ENCODE data around the gene MYO1D. TPM values are rescaled to one million over a fixed set of nuclear protein-coding genes. Genes with fewer than 3 reads are reported as not detected.

Gene MYO1D
- total RNA-seq, 1 donor from 2014 or later, result 18.0 TPM

DNA sequence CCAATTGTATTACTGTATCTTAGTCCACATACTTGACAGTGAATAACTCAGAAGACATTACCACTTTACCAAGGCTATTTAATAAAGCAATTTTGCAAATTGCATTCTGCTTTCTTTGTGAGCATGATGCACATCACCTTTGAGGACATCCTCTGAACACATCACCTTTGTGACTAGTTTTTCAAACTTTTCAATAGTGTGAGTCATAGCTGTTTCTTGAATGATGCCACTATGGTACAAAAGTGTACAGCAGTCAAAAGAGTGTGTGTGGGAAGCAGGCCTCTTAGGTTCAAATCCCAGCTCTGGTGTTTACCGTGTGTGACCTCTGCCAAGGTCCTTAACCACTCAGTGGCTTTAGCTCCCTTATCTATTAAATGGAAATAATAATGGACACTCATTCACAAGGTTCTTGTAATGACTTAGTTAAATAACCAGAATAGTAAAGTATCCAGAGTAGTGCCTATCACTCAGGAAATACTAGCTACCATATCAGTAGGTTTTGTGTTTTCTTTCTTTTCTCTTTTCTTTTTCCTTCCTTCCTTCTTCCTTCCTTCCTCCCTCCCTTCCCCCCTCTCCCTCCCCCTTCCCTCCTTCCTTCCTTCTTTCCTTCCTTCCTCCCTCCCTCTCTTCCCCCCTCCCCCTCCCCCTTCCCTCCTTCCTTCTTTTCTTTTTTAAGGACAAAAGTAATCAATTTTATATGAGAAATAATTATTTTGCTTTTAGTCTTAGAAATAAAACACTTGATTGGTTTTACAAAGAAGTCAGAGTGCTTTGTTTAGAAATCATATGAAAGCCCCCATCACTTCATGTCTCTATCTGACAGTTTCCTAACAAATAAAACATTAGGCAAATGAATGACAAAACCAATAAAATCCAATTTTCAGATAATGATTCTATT lies 178.9 kb downstream of the MYO1D start:
- Histone ChIP-seq H3K79me2 (ENCODE audit: insufficient read depth, low read length) (no peaks in the 10 kb centered on the region), H3K4me1 (ENCODE audit: insufficient read depth, low read length) (no peaks in the 10 kb centered on the region), H3K4me3 (ENCODE audit: insufficient read depth, low read depth, low read length) (no peak overlapping the region), H4K20me1 (ENCODE audit: insufficient read depth, low read length) (no peaks in the 10 kb centered on the region), H3K9me3 (ENCODE audit: insufficient read depth, low read depth, low read length) (no peaks in the 10 kb centered on the region), H3K36me3 (ENCODE audit: insufficient read depth, low read length) (no peaks in the 10 kb centered on the region), H3K27ac (ENCODE audit: low read depth, low read length) (no peak overlapping the region), H3K9ac (ENCODE audit: low read length) (no peak overlapping the region), H2AFZ (ENCODE audit: low read depth, low read length) (no peak overlapping the region), H3K27me3 (ENCODE audit: insufficient read depth, low read length) (no peaks in the 10 kb centered on the region), H3K4me2 (ENCODE audit: low read length) (no peak overlapping the region)
- TF ChIP-seq EZH2 (IDR thresholded peaks at IDR 0.05; ENCODE audit: insufficient read depth, low read length), result no peak
- no peak for TF ChIP-seq CTCF (IDR thresholded peaks at IDR 0.05; ENCODE audit: insufficient read depth, low read depth, low read length)
- Mint-ChIP-seq H3K36me3 (ENCODE audit: low read depth, unreplicated experiment) (peaks cover 2% of the 10 kb centered on the region), H3K27me3 (ENCODE audit: low read depth, unreplicated experiment) (no peaks in the 10 kb centered on the region), H3K4me3 (ENCODE audit: unreplicated experiment) (no peak overlapping the region), H3K9me3 (ENCODE audit: unreplicated experiment) (no peaks in the 10 kb centered on the region), H3K4me1 (ENCODE audit: low read depth, unreplicated experiment) (no peaks in the 10 kb centered on the region), H3K27ac (ENCODE audit: unreplicated experiment) (no peak overlapping the region)
- DNase-seq (ENCODE audit: low read depth) (no peak), FAIRE-seq (no peak)

DNA sequence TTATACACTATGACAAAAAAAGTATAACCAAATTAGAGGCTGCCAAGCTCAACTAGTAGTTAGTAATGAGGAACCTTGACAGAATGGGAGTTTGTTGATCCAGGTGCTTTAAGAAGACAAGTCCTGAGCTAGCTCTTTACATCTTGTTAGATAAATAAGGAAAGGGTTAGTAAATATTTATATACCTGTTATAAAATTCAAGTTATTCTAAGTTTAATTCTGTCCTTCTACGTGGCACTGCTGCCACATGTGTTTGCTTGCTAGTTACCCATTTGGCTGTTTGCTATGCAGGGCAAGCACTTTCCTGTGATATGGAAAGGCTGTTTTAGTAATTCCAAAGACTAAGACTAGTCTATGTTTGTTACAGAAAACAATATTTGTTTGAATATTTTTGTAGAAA lies 180.5 kb downstream of the MYO1D start:
- no peak for DNase-seq (ENCODE audit: low read depth)
- H3K4me2 ChIP-seq (ENCODE audit: low read length), result no peak overlapping the region
- no peaks in the 10 kb centered on the region for H3K9me3 Mint-ChIP-seq (ENCODE audit: unreplicated experiment)
- no peak overlapping the region for H3K4me3 ChIP-seq (ENCODE audit: insufficient read depth, low read depth, low read length)
- no peaks in the 10 kb centered on the region for H4K20me1 ChIP-seq (ENCODE audit: insufficient read depth, low read length)
- no peak overlapping the region for H3K4me3 Mint-ChIP-seq (ENCODE audit: unreplicated experiment)
- H3K4me1 Mint-ChIP-seq (ENCODE audit: low read depth, unreplicated experiment), result no peaks in the 10 kb centered on the region
- H3K4me1 ChIP-seq (ENCODE audit: insufficient read depth, low read length), result no peaks in the 10 kb centered on the region
- no peak overlapping the region for H3K27ac ChIP-seq (ENCODE audit: low read depth, low read length)
- no peak overlapping the region for H2AFZ ChIP-seq (ENCODE audit: low read depth, low read length)
- no peak for FAIRE-seq
- H3K9ac ChIP-seq (ENCODE audit: low read length), result no peak overlapping the region
- no peaks in the 10 kb centered on the region for H3K79me2 ChIP-seq (ENCODE audit: insufficient read depth, low read length)
- no peaks in the 10 kb centered on the region for H3K27me3 Mint-ChIP-seq (ENCODE audit: low read depth, unreplicated experiment)
- H3K9me3 ChIP-seq (ENCODE audit: insufficient read depth, low read depth, low read length), result no peaks in the 10 kb centered on the region
- peaks cover 2% of the 10 kb centered on the region for H3K36me3 Mint-ChIP-seq (ENCODE audit: low read depth, unreplicated experiment)
- no peaks in the 10 kb centered on the region for H3K27me3 ChIP-seq (ENCODE audit: insufficient read depth, low read length)
- TF ChIP-seq EZH2 (IDR thresholded peaks at IDR 0.05; ENCODE audit: insufficient read depth, low read length) (no peak), CTCF (IDR thresholded peaks at IDR 0.05; ENCODE audit: insufficient read depth, low read depth, low read length) (no peak)
- H3K27ac Mint-ChIP-seq (ENCODE audit: unreplicated experiment), result no peak overlapping the region
- H3K36me3 ChIP-seq (ENCODE audit: insufficient read depth, low read length), result no peaks in the 10 kb centered on the region

DNA sequence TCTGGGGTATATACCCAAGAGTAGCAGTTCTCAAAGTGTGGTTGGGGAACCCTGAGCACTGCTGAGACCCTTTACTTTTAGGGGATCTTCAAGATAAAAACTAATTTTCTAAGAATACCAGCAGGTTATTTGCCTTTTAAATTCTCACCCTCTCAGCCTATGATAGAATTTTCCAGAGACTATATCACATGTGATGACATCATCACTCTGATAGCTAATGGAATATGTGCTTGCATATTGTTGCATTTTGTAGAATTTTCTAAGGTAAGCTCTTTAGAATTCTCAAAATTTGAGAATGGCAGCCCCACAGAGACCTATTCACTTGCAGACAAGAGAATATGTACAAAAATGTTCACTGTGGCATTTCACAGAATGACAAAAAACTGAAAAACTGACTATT lies 181.1 kb downstream of the MYO1D start:
- H3K27me3 Mint-ChIP-seq (ENCODE audit: low read depth, unreplicated experiment), result no peaks in the 10 kb centered on the region
- Histone ChIP-seq H3K9me3 (ENCODE audit: insufficient read depth, low read depth, low read length) (no peaks in the 10 kb centered on the region), H3K4me2 (ENCODE audit: low read length) (no peak overlapping the region), H3K4me1 (ENCODE audit: insufficient read depth, low read length) (no peaks in the 10 kb centered on the region), H3K9ac (ENCODE audit: low read length) (no peak overlapping the region), H3K4me3 (ENCODE audit: insufficient read depth, low read depth, low read length) (no peak overlapping the region), H3K27ac (ENCODE audit: low read depth, low read length) (no peak overlapping the region), H4K20me1 (ENCODE audit: insufficient read depth, low read length) (no peaks in the 10 kb centered on the region), H2AFZ (ENCODE audit: low read depth, low read length) (no peak overlapping the region), H3K27me3 (ENCODE audit: insufficient read depth, low read length) (no peaks in the 10 kb centered on the region), H3K79me2 (ENCODE audit: insufficient read depth, low read length) (no peaks in the 10 kb centered on the region), H3K36me3 (ENCODE audit: insufficient read depth, low read length) (no peaks in the 10 kb centered on the region)
- DNase-seq (ENCODE audit: low read depth), result no peak
- no peak overlapping the region for H3K4me3 Mint-ChIP-seq (ENCODE audit: unreplicated experiment)
- H3K36me3 Mint-ChIP-seq (ENCODE audit: low read depth, unreplicated experiment), result peaks cover 2% of the 10 kb centered on the region
- H3K4me1 Mint-ChIP-seq (ENCODE audit: low read depth, unreplicated experiment), result no peaks in the 10 kb centered on the region
- TF ChIP-seq EZH2 (IDR thresholded peaks at IDR 0.05; ENCODE audit: insufficient read depth, low read length), result no peak
- no peak for TF ChIP-seq CTCF (IDR thresholded peaks at IDR 0.05; ENCODE audit: insufficient read depth, low read depth, low read length)
- no peaks in the 10 kb centered on the region for H3K9me3 Mint-ChIP-seq (ENCODE audit: unreplicated experiment)
- no peak overlapping the region for H3K27ac Mint-ChIP-seq (ENCODE audit: unreplicated experiment)
- no peak for FAIRE-seq
